ENCODE measurements around the gene SART3. TPM values are rescaled to one million over a fixed set of nuclear protein-coding genes. Genes with fewer than 3 reads are reported as not detected.

The SART3 gene
- total and polyA plus RNA-seq, 2 of the 8 experiments (the other 6 are each of a cell fraction or from before 2014, with no cell fraction given): 16.0 to 103 TPM

GRCh38 chr12:108604208-108604941, 43.4 kb upstream of the SART3 start (continued):
- TF ChIP-seq EZH2 (IDR thresholded peaks at IDR 0.05; ENCODE audit: low read depth, low read length, severe bottlenecking) (no peak), E2F6 (IDR thresholded peaks at IDR 0.05) (no peak), POLR2A (IDR thresholded peaks at IDR 0.05; ENCODE audit: control extremely low read depth in 1 of 2, low read depth in 2 of 2, low read length in 2 of 2) (no peak), RNF2 (IDR thresholded peaks at IDR 0.05; ENCODE audit: borderline replicate concordance, low read depth, low read length, missing control alignments, poor library complexity, severe bottlenecking) (no peak), FOSL1 (IDR thresholded peaks at IDR 0.05; ENCODE audit: insufficient read depth, low read depth, low read length) (no peak), USF2 (IDR thresholded peaks at IDR 0.05; ENCODE audit: low read length) (no peak)

Measured in H1 (cell line).